Thymus (tissue), 11 donors: Measurements from ENCODE around the gene TMEM63B. TPM values are rescaled to one million over a fixed set of nuclear protein-coding genes. Genes with fewer than 3 reads are reported as not detected.
"Not testable (repeated sequence)": the region's sequence is repeated elsewhere in the genome, so short reads cannot be mapped to it uniquely, and the experiment has no call there.

Source experiments
- DNase-seq, 9 donors: peaks; one replicate each; pipeline ENCODE4 v3.0.0-alpha.2; 2013; ENCODE audit warnings: low spot score in 9 of 9, low read depth in 6 of 9, missing footprints in 1 of 9
- H3K27ac ChIP-seq, 2 donors: one replicate each; pipeline ENCODE4 v1.5.1; 2013; ENCODE audit warnings: control low read depth in 1 of 2, low read depth in 1 of 2, low read length in 1 of 2, mild to moderate bottlenecking in 1 of 2, moderate library complexity in 1 of 2
- H3K27me3 ChIP-seq, 2 donors: one replicate each; pipeline ENCODE4 v1.5.1; 2013; ENCODE audit warnings: low read length in 1 of 2; ENCODE audit not compliant: control insufficient read depth in 2 of 2, insufficient read depth in 1 of 2
- H3K36me3 ChIP-seq, 2 donors: one replicate each; pipeline ENCODE4 v1.5.1; 2013; ENCODE audit warnings: low read length in 1 of 2, mild to moderate bottlenecking in 1 of 2, moderate library complexity in 1 of 2; ENCODE audit not compliant: control insufficient read depth in 2 of 2, insufficient read depth in 2 of 2
- H3K4me1 ChIP-seq, 2 donors: one replicate each; pipeline ENCODE4 v1.5.1; 2013; ENCODE audit warnings: low read length in 2 of 2; ENCODE audit not compliant: control insufficient read depth in 2 of 2, insufficient read depth in 2 of 2
- H3K4me3 ChIP-seq, 2 donors: one replicate each; pipeline ENCODE4 v1.5.1; 2013; ENCODE audit warnings: low read length in 2 of 2, control low read depth in 1 of 2, mild to moderate bottlenecking in 1 of 2
- H3K9me3 ChIP-seq, 2 donors: one replicate each; pipeline ENCODE4 v1.5.1; 2013; ENCODE audit warnings: low read length in 1 of 2, mild to moderate bottlenecking in 1 of 2; ENCODE audit not compliant: control insufficient read depth in 2 of 2, insufficient read depth in 1 of 2
- WGBS: extraction: QIAGEN DNeasy Blood & Tissue Kit; methylation state at CpG from one replicate; pipeline ENCODE4 v1.1.7; 2013; 5-methylcytosine and 5-hydroxymethylcytosine counted together
- polyA plus RNA-seq: library from polyadenylated mRNA; stranded (reverse); fragments of 200-250 nt; gene quantifications from one replicate; pipeline ENCODE4 v1.2.3, GENCODE V29; 2013
- total RNA-seq: library from RNA; stranded (reverse); fragments of 120-200 nt; gene quantifications from one replicate; pipeline ENCODE4 v1.2.4, GENCODE V29; 2013
- donor health status: healthy.

Gene TMEM63B
- total and polyA plus RNA-seq, 2 donors, result 7.5 to 11.7 TPM

DNA sequence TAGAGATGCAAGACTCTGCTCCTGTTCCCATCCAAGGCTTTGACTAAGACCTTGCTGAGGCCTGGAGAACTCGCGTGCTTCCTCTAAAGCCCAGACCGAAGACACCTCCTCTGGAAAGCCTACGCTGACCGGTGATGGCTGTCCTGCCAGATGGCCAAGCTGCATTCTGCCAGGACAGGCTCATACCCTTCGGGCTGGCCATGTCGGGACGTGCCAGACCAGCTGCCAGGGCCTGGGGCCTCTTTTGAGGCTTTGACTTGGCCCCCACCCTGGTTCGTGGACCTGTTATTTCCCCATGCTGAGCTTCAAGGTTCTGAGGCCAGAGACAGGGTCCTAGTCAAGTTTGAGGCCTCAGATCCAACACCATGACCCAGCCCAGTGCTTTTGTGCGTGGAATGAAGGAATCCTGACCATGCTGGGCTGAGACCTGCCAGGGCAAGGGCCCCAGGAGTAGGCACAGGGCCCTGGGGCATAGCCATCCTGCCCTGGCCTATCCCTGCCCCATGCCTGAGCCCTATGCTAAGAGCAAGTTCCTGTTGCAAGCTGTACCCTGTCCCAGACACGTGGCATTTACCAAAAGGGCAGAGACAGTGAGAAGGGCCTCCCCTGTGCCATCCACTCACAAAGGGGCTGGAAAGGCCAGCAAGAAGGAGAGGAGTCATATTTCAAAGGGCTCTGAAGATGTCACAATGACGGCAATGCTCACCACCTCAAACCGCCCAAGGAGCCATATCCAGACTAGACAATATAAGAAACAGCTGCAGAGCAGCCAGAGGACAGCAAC is 42.9 kb upstream of the TMEM63B start:
- no peak for DNase-seq
- no peaks in the 10 kb centered on the region for H3K36me3 ChIP-seq
- H3K27ac ChIP-seq, result no peak overlapping the region
- H3K4me3 ChIP-seq, result no peak overlapping the region
- no peaks in the 10 kb centered on the region for H3K9me3 ChIP-seq
- H3K4me1 ChIP-seq, result peaks cover 0 to 9% of the 10 kb centered on the region in 2 donors
- no peaks in the 10 kb centered on the region for H3K27me3 ChIP-seq
- 94% methylated on average over 13 of the region's 13 CpGs for WGBS

DNA sequence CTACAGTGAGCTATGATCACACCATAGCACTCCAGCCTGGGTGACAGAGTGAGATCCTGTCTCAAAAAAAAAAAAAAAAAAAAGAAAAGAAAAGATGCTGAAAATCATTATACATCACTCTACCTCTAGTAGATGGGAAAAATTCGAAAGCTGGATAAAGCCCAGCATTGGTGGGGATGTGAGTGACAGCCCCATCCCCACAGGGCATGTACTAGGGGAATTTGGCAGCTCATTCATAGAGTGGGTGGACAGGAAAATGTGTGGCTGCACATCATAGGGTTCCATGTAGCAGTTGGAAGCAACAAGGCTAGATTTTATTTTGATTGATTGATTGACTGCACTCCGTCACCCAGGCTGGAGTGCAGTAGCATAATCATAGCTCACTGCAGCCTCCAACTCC is 42.1 kb upstream of the TMEM63B start:
- Histone ChIP-seq H3K27me3 (no peaks in the 10 kb centered on the region), H3K27ac (no peak overlapping the region), H3K4me1 (peaks cover 0 to 9% of the 10 kb centered on the region in 2 donors), H3K9me3 (no peaks in the 10 kb centered on the region), H3K36me3 (no peaks in the 10 kb centered on the region), H3K4me3 (no peak overlapping the region)
- DNase-seq, result no peak
- WGBS, result 93% methylated on average over 2 of the region's 2 CpGs

DNA sequence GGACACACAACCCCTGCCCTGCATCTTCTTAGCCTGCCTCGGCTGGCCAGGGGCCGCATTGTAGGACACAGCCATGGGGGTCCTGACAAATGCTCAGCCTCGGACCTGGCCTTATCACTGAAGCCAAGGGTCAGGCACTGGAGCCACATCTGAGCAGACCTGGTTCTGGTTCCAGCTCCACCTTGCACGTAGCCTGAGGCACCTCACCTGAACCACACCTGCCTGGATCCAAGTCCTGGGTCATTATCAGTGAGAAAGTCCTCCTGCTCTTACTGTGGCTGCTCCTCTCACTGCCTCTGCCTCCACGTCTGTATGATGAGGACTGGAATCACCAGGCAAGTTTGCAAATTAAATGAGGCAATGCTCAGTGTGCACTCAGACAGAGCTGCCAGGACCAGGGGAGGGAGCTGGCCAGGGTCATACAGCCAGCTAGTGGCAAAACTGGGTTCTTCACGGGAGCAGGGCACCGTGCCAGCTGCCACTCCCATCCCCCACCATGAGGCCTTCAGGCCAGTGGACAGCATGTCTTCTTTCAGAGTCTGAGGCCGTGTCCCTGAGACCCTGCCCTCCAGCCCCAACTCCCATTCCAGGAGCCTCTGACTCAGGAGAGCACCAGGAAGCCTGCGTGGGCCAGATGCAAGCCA is 40.3 kb upstream of the TMEM63B start:
- Histone ChIP-seq H3K9me3 (no peaks in the 10 kb centered on the region), H3K27ac (no peak overlapping the region), H3K4me1 (peaks cover 0 to 2% of the 10 kb centered on the region in 2 donors), H3K27me3 (no peaks in the 10 kb centered on the region), H3K4me3 (no peak overlapping the region), H3K36me3 (no peaks in the 10 kb centered on the region)
- WGBS, result 92% methylated on average over 9 of the region's 9 CpGs
- DNase-seq, result no peak

- 99% methylated on average over 2 of the region's 2 CpGs for WGBS
- H3K4me3 ChIP-seq, result no peak overlapping the region
- DNase-seq, result no peak
- no peak overlapping the region for H3K27ac ChIP-seq
- no peaks in the 10 kb centered on the region for H3K27me3 ChIP-seq
- H3K4me1 ChIP-seq, result peaks cover 0 to 2% of the 10 kb centered on the region in 2 donors
- H3K36me3 ChIP-seq, result peaks cover 0 to 3% of the 10 kb centered on the region in 2 donors
- H3K9me3 ChIP-seq, result no peaks in the 10 kb centered on the region
Observed at GRCh38 chr6:44087623-44088022, 39.7 kb upstream of the TMEM63B start.

DNA sequence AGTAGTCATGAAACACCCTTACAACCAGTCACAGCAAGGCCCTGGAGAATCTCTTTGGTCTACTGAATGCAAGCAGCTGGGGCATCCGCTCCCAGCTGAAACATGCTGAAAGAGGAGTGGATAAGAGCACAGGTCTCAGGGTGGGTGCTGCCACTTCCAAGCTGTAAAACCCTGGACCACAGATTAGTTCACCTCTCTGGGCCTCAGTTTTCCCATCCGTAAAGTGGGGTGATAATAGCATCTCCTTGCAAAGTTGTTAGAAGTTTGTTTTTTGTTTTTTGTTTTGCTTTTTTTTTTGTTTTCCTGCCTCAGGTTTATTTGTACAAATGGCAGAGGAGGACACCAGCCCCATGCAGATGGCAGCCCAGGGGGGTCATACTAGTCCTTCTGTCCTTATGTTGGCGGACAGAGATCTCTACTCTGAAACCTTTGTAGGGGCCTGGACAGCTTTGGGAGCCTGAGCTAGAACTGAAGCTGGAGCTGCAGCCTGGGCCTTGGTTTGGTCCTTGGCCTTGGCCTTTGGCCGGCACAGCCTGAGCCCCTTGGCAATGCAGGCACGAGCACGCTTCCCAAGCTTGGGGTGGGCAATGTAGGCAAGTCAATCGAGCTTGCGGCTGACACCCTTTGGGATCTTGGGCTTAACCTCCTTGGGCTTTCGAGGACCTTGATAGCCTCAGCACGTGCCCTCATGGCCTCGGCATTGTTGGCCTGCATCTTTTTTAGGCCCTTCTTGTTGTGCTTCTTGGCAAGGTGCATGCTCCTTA is 38.3 kb upstream of the TMEM63B start:
- 94% methylated on average over 11 of the region's 11 CpGs for WGBS
- H3K4me3 ChIP-seq, result no peak overlapping the region
- DNase-seq, result no peak

GRCh38 chr6:44090465-44090864 is 36.9 kb upstream of the TMEM63B start:
- peaks cover 0 to 3% of the 10 kb centered on the region in 2 donors for H3K36me3 ChIP-seq
- WGBS, result 98% methylated on average over 5 of the region's 5 CpGs
- no peaks in the 10 kb centered on the region for H3K27me3 ChIP-seq
- H3K4me1 ChIP-seq, result peaks cover 0 to 2% of the 10 kb centered on the region in 2 donors
- DNase-seq, result no peak
- no peak overlapping the region for H3K27ac ChIP-seq
- no peaks in the 10 kb centered on the region for H3K9me3 ChIP-seq
- no peak overlapping the region for H3K4me3 ChIP-seq

More for the DNA sequence above, 38.3 kb upstream of the TMEM63B start:
- Histone ChIP-seq H3K4me1 (peaks cover 0 to 2% of the 10 kb centered on the region in 2 donors), H3K27ac (no peak overlapping the region), H3K36me3 (peaks cover 0 to 3% of the 10 kb centered on the region in 2 donors), H3K9me3 (no peaks in the 10 kb centered on the region), H3K27me3 (no peaks in the 10 kb centered on the region)

DNA sequence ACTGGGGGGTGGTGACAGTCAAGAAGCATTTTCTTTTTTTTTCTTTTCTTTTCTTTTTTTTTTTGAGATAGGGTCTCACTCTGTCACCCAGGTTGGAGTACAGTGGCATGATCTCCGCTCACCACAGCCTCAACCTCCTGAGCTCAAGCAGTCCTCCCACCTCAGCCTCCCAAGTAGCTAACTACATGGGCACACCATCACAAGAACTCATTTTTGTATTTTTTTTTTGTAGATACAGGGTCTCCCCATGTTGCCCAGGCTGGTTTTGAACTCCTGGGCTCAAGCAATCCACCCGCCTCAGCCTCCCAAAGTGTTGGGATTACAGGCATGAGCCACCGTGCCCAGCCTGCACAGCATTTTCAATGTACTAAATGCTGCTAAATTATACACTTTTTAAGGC is 36.0 kb upstream of the TMEM63B start:
- H3K36me3 ChIP-seq, H3K27me3 ChIP-seq, H3K4me1 ChIP-seq, DNase-seq, H3K9me3 ChIP-seq, H3K27ac ChIP-seq, H3K4me3 ChIP-seq: not testable (repeated sequence)
- 99% methylated on average over 3 of the region's 3 CpGs for WGBS

DNA sequence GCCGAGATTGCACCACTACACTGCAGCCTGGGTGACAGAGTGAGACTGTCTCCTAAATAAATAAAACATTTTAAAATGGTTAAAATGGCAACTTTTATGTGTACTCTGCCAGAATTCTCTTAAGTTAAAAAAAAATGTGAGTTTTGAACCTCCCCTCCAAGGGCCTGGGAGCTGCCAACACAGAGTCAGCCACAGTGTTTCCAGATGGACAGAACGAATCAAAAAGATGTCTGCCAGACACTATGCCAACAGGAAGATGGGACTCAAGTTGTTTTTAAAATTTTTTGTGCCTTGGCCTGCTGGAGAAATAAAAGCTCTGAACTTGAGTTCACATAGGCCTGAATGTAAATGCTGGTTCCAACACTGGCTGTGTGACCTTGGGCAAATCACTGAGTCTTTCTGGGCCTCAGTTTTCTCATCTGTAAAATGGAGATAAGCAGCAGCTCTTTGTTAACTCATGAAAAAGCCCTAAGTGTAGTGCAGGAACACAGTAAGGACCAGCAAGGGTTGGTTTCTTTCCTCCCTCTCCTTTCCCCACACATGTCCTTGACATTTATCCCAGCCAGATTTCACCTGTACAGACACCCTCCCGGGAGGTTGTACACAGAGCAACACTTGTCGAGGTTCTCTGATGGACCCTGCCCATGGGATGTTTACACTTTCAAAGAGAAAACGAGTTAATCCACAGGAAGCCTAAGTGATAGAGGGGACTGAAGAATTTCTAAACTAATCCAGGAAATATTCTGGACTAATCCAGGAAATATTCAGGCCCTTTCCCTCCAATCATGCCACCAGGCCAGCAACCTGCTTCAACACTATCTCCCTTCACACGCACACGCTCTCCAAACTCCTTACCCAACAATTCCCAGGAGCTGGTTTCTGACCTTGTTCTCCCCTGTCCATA is 35.1 kb upstream of the TMEM63B start:
- no peak overlapping the region for H3K4me3 ChIP-seq
- no peak for DNase-seq
- H3K27me3 ChIP-seq, result no peaks in the 10 kb centered on the region
- H3K36me3 ChIP-seq, result peaks cover 0 to 3% of the 10 kb centered on the region in 2 donors
- H3K4me1 ChIP-seq, result peaks cover 0 to 5% of the 10 kb centered on the region in 2 donors
- no peaks in the 10 kb centered on the region for H3K9me3 ChIP-seq
- 98% methylated on average over 7 of the region's 7 CpGs for WGBS
- H3K27ac ChIP-seq, result no peak overlapping the region
